Hematopoietic multipotent progenitor cell treated with erythropoietin and hydrocortisone succinate and interleukin-3 and kit ligand, for 6 days (in vitro differentiated cells): ENCODE data around the gene EXOC4.
"Not testable (repeated sequence)": the region's sequence is repeated elsewhere in the genome, so short reads cannot be mapped to it uniquely, and the experiment has no call there.

Experiments used
- DNase-seq: peaks from one replicate; pipeline ENCODE4 v3.0.0-alpha.2; 2015

EXOC4 gene

DNA sequence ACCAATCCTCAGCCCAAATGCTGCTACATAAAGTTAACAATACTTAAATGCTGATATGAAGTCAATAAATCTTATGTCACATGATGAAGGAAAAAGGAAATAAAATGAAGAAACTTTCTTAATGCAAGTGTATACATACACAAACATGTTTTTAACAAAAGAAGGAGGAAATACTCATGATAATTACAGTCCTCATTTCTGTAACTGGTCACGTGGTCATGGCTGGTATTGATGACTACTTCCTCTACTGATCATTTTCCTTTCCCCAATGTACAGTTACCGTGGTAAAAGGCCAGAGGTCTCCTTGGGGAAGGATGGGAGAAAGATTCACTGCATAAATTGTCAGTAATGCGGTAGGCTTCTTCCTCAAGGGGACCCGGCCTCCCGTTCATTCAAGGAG is 390.8 kb downstream of the EXOC4 start:
- not testable (repeated sequence) for DNase-seq

GRCh38 chr7:133645884-133646391 is 393.1 kb downstream of the EXOC4 start:
- peak; percentile 24 for DNase-seq

DNA sequence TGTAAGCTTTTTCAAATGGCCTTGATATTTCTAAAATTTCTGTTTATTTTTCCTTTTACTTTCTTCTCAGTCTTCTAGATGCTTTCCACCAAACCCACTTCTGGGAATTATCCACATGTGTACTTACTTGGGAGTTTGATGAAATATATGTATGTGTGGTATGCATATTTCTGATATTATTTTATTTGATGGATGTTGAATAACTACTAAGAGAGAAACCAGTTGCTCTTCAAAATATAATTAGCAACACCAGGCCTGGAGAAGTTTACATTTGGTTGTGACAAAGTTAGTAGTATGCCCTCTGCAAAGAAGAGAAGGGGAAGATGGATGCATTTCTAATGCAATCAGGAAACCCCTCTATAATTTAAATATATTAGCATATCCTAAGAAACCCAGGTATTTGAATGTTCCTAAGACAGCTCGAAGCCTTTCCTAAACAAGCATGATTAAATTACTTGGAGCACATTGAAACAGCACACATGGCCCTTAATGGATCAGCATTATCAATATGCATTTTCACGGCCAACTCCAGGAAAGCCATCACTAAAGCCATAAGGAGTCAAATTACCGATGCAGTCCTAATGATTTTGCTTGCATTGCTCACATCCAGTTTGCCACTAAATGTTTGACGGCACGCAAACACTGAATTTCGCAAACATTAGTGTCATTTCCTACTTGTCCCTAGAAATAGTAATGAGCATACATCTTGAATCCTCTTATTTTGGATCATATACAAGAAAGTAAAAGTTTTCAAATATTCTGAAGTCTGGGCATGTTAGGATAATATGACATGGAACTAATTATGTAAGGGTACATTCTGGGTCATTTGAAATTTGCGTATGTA is 393.8 kb downstream of the EXOC4 start:
- DNase-seq = no peak

DNA sequence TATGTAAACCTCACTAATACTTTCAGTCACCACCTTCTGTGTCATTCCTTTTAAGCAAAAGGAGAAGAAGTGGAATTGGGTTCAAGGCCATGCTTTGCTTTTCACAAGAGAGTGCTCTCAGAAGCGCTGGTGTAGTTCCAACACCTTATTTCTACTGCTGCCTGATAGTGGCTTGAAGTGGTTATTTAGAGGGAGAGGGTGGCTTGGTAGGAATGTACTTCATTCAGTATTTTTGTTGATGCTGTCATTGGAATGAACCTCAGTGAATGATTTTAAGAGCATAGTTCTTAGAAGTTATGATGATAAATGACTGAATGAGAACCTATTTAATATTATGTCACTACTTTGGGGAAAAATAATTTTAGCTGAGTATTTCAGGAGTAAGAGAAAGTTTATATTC is 396.7 kb downstream of the EXOC4 start:
- no peak for DNase-seq

DNA sequence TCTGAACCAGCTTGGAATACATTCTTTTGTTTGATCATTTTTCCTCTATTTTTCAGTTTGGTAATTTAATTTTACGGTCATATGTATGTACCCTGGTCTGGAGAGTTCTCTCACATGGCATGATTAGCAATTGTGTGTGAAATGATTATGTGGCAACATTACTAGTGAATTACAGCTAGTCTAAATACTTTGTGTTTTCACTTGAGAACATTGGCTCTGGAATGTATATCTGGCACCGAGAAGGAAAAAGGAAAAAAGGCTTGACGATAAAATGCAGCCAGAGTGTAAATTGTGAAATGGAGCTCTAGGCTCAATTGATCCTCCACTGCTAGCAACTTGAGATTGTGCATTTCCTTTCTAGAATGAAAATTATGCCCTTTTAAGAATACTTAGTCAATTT is 397.2 kb downstream of the EXOC4 start:
- no peak for DNase-seq

DNA sequence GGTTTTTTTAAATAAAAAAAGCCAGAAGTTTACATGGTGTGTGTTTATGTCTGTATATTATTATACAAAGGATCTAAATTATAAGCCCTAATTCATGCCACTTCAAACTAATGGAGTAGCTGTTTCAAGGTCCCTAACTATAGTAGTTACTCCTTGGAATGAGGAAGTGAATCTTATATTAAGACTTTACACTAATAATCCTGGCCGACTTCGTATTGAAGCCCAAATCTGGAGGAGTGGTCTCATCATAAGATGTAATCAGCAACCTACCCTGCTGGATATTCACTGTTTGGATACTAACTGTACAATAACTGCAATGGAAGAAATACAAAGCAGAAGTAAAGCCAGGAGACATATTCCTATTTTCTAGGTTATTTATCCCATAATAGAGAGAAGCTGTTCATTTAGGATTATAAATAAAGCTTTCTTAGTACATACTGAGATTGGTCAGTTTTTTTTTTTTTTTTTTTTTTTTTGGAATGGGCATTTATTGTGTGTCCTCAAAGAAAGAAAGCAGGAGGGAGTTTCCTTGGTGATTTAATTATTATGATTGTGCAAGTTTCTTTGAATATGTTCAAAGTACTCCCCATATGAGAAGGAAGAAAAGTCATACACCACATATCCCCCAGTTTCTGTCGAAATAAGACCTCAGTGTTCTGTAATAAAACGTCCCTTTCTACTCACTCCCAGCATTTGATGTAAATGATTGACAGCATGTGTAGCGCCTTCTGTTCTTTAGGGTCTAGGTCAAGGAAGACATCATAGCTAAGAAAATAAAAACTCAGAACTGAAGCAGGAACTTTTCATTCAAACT is 397.8 kb downstream of the EXOC4 start:
- peak; percentile 33 for DNase-seq

- no peak for DNase-seq
Observed at GRCh38 chr7:133652547-133652946, 399.7 kb downstream of the EXOC4 start.

DNA sequence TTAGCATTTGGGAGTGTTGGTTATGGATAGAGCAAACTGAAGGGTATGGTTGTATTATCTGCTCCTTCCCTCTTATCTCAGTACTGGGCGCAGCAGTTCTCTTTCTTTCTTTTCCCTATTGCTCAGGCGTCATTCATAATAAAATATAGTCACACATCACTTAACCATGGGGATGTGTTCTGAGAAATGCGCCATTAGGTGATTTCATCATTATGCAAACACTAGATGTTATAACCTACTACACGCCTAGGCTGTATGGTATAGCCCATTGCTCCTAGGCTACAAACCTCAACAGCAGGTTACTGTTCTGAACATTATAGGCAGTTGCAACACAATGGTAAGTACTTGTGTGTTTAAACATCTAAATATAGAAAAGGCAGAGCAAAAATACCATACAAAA is 401.7 kb downstream of the EXOC4 start:
- no peak for DNase-seq

DNA sequence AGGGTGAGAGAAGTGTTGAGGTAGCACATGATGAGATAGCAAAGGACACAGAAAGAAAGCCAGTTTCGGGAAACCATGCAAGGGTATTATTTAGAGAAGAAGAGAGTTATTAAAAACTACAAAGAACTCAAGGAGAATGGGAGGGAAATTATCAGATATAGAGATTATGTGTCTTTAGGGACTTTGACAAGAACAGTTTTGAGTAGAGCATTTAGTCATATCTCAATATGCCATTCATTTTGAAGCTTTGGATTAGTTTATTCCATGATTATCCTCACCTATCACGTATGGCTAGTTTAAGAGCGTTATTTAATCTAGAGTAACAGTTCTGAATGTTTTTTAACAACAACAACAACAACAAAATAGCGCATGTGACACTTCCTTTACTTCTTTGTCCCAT is 409.4 kb downstream of the EXOC4 start:
- no peak for DNase-seq

GRCh38 chr7:133662830-133663229 is 410.0 kb downstream of the EXOC4 start:
- DNase-seq = no peak

DNA sequence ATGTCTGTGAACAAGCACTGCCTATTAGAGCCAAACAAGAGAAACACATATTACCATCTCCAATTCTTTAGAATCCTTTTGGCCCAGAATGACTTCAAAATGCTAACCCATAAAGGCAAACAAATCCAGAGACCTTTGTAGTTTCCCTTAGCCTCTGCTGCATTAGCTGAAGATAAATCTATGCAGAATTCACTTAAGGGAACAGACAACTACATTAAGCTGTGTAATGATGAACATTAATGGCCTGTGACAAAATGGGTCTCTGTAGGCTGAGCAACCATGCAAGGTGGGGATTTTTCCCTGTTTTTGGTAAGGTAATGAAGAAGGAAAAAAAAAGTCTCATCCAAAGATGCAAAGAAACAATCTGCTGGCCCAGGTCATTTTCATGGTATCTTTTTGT is 411.6 kb downstream of the EXOC4 start:
- DNase-seq = no peak

- DNase-seq = no peak
Observed at GRCh38 chr7:133668296-133669060, 415.6 kb downstream of the EXOC4 start.

DNA sequence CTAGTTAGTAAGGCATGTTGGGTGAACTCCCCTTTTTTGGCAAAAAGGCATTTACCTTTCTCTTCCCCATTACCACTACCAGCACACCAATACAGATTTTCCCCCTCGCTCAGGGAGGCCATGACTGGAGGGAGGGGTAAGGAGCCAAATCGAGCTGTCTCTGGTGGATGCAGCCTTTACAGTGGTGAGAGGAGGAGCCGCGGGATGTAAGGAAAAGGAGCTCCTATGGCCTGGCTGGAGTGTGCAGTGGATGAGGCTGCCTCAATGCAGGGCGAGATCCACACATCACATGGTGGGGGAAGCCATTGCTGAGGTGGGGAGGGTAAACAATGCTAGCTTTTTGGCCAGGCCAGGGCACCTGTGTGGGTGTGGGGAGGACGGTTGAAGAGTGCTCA is 416.2 kb downstream of the EXOC4 start:
- no peak for DNase-seq

GRCh38 chr7:133670250-133670649 is 417.4 kb downstream of the EXOC4 start:
- no peak for DNase-seq

- DNase-seq = no peak
Observed at GRCh38 chr7:133672866-133673265, 420.0 kb downstream of the EXOC4 start.

GRCh38 chr7:133674079-133674763 is 421.3 kb downstream of the EXOC4 start:
- no peak for DNase-seq

GRCh38 chr7:133675510-133676218 is 422.8 kb downstream of the EXOC4 start:
- no peak for DNase-seq

GRCh38 chr7:133676805-133677370 is 424.0 kb downstream of the EXOC4 start:
- DNase-seq = no peak

- DNase-seq = no peak
Observed at GRCh38 chr7:133678137-133678814, 425.4 kb downstream of the EXOC4 start.

GRCh38 chr7:133679977-133680376 is 427.1 kb downstream of the EXOC4 start:
- DNase-seq = no peak

DNA sequence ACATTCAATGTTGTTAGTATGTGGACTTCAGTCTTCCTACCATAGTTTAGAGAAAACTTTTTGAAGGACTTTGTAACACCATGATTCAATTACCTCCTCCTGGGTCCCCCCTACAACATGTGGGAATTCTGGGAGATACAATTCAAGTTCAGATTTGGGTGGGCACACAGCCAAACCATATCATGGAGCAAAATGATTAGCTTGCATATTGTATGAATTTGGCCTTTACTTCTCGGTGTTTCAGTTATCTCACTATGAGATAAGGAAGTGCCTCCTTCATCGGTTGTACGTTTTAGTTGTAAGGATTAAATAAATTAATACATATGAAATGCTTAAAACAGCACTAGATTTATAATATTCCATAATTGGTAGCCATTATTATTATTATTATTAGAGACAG is 428.7 kb downstream of the EXOC4 start:
- DNase-seq = no peak
